Calu3 (cell line): ENCODE data around the gene RAD17. TPM values are rescaled to one million over a fixed set of nuclear protein-coding genes. Genes with fewer than 3 reads are reported as not detected.
"Not testable (repeated sequence)": the region's sequence is repeated elsewhere in the genome, so short reads cannot be mapped to it uniquely, and the experiment has no call there.

Experiments
- BruUV-seq: library from RNA; stranded (reverse); fragments of 400-500 nt; replicated peaks from 2 replicates; lab custom pipeline; 2021; lab: Mats Ljungman, UMichigan
- CTCF ChIA-PET: fragments of 300-600 bp; sonication (Branson Sonifier 250); formaldehyde crosslinking; loops from one replicate; lab custom pipeline; 2022; ENCODE audit warnings: antibody characterized with exemption; lab: Charles Lee
- DNase-seq: peaks from one replicate; pipeline ENCODE4 v3.0.0; 2022
- H3K27ac Mint-ChIP-seq: one replicate; pipeline ENCODE4 v1.8.0; 2022; ENCODE audit warnings: mixed read lengths; ENCODE audit not compliant: unreplicated experiment
- H3K27me3 Mint-ChIP-seq: one replicate; pipeline ENCODE4 v1.8.0; 2022; ENCODE audit warnings: mixed read lengths; ENCODE audit not compliant: unreplicated experiment
- H3K36me3 Mint-ChIP-seq: one replicate; pipeline ENCODE4 v1.8.0; 2022; ENCODE audit warnings: mild to moderate bottlenecking, moderate library complexity, mixed read lengths; ENCODE audit not compliant: insufficient read depth, unreplicated experiment
- H3K4me1 Mint-ChIP-seq: one replicate; pipeline ENCODE4 v1.8.0; 2022; ENCODE audit warnings: mild to moderate bottlenecking, low read depth, mixed read lengths; ENCODE audit not compliant: unreplicated experiment
- H3K4me3 Mint-ChIP-seq: one replicate; pipeline ENCODE4 v1.8.0; 2022; ENCODE audit warnings: mild to moderate bottlenecking, low read depth, moderate library complexity, mixed read lengths; ENCODE audit not compliant: unreplicated experiment
- H3K9me3 Mint-ChIP-seq: one replicate; pipeline ENCODE4 v1.8.0; 2022; ENCODE audit warnings: low read depth, mixed read lengths; ENCODE audit not compliant: unreplicated experiment
- intact Hi-C: fragments of 100-400 bp; cut with micrococcal nuclease; formaldehyde crosslinking; loops from one replicate; pipeline ENCODE4 v1.10.0; 2022; ENCODE audit not compliant: unreplicated experiment
- total RNA-seq: library from RNA; stranded (reverse); gene quantifications from 2 replicates; pipeline ENCODE4 v1.2.3, GENCODE V29; 2022
- TF ChIP-seq, protein P1 (sequence below): fragments of 200-600 bp; IDR thresholded peaks from one replicate; pipeline ENCODE4 v1.8.0; 2022; ENCODE audit warnings: antibody characterized with exemption; ENCODE audit not compliant: unreplicated experiment

RAD17 gene
- total RNA-seq, 1 experiment from 2014 or later, result 16.9 TPM

DNA sequence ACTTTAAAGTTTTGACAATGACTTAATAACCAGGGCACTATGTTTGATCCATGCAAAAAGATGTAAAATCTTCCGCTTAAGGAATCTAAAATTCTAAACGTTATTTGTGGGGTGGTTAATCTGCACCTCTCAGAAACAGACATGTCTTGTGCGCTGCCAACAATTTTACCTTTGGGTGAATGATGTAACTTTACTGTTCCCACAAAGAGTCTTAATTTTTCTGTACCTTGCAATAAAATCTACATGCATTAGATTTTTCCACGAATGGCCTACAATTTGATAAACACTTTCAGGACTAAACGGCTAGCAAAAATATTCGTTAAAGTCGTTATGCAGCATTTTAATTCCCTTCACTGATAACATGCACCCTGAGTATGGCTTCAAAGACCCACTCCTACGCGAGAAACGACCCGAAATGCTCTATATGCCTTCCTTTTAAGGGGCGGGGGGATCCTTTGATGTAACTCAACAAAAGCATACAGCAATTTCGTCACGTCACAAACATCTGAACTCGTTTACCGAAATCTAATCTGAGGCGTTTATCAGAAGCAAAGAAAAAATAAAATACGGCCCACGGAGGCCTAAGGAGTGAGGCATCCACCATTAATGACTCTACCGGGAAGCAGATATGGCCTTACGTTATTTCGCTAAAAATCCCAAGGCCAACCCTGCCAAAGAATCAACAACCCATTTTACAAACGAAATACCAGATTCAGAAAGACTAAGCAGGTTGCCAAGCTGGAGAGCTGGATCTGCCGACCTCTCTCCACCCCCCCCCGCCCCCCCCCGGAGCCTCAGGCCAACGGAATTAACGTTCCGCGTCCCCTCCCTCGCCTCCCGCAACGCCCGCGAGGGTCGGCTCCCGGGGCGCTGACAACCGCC lies 919 bp upstream of the RAD17 start:
- TSS peak; percentile 71 for BruUV-seq
- TF ChIP-seq, protein P1, sequence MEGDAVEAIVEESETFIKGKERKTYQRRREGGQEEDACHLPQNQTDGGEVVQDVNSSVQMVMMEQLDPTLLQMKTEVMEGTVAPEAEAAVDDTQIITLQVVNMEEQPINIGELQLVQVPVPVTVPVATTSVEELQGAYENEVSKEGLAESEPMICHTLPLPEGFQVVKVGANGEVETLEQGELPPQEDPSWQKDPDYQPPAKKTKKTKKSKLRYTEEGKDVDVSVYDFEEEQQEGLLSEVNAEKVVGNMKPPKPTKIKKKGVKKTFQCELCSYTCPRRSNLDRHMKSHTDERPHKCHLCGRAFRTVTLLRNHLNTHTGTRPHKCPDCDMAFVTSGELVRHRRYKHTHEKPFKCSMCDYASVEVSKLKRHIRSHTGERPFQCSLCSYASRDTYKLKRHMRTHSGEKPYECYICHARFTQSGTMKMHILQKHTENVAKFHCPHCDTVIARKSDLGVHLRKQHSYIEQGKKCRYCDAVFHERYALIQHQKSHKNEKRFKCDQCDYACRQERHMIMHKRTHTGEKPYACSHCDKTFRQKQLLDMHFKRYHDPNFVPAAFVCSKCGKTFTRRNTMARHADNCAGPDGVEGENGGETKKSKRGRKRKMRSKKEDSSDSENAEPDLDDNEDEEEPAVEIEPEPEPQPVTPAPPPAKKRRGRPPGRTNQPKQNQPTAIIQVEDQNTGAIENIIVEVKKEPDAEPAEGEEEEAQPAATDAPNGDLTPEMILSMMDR, result no peak
- DNase-seq, result peak; percentile 5
- Mint-ChIP-seq H3K36me3 (peaks cover 68% of the 10 kb centered on the region), H3K27ac (peak overlapping the region; percentile 96), H3K27me3 (no peaks in the 10 kb centered on the region), H3K4me3 (peak overlapping the region; percentile 84), H3K9me3 (no peaks in the 10 kb centered on the region), H3K4me1 (peaks cover 16% of the 10 kb centered on the region)
- intact Hi-C loops, result no loop called here
- CTCF ChIA-PET, result no interaction called here

DNA sequence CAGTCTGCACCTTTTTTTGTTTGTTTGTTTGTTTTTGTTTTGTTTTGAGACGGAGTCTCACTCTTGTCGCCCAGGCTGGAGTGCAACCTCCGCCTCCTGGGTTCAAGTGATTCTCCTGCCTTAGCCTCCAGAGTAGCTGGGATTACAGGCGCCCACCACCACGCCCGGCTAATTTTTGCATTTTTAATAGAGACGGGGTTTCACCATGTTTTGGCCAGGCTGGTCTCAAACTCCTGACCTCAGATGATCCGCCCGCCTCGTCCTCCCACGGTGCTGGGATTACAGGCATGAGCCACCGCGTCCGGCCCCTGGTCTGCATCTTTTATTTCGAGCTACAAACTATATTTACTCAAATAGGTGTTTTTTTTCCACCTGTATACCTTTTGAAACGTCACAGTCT lies 717 bp downstream of the RAD17 start:
- DNase-seq, CTCF ChIA-PET, H3K27me3 Mint-ChIP-seq, intact Hi-C loops, H3K9me3 Mint-ChIP-seq: not testable (repeated sequence)
- BruUV-seq, result TSS peak; percentile 55
- Mint-ChIP-seq H3K27ac (peak overlapping the region; percentile 96), H3K4me1 (peaks cover 16% of the 10 kb centered on the region), H3K4me3 (peak overlapping the region; percentile 84), H3K36me3 (peaks cover 55% of the 10 kb centered on the region)

DNA sequence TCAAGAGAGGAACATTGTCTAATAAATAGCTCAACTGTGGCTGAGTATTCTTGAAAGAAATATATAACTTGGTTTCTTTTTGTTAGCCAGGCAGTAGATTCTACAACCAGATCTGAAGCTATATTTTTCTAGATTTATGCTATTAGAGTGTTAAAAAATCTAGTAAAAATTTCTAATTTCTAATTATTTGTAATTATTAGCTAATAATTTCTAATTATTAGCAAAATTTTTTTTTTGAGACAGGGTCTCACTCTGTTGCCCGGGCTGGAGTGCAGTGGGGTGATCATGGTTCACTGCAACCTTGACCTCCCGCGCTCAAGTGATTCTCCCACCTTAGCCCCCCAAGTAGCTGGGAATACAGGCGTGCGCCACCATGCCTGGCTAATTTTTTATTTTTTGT lies 2.8 kb downstream of the RAD17 start:
- Mint-ChIP-seq H3K4me1 (peaks cover 9% of the 10 kb centered on the region), H3K9me3 (no peaks in the 10 kb centered on the region), H3K27ac (no peak overlapping the region), H3K36me3 (peaks cover 45% of the 10 kb centered on the region), H3K27me3 (no peaks in the 10 kb centered on the region), H3K4me3 (no peak overlapping the region)
- no TSS peak for BruUV-seq
- CTCF ChIA-PET, result no interaction called here
- intact Hi-C loops, result no loop called here
- DNase-seq, result no peak
- TF ChIP-seq, protein P1, result no peak

DNA sequence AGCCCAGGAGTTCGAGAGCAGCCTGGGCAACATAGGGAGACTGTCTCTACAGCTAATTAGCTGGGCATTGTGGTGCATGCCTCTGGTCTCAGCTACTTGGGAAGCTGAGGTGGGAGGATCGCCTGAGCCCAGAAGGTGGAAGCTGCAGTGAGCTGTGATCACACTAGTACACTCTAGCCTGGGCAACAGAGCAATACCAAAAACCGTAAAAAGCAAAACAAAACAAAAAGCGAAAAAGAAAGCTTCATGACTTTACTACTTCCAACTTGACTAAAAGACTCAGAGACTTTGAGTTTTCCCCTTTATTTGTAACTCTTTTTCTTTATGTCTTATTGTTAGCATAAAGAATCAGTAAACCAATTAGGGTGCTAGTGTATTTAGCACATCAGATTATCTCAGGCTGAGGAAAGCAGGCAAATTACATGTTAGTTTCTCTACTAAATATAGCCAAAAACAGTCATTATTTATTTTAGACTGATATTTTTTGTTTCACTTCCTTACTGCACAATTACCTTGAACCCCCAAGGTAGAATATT lies 5.4 kb downstream of the RAD17 start:
- Mint-ChIP-seq H3K4me3 (no peak overlapping the region), H3K27me3 (no peaks in the 10 kb centered on the region), H3K36me3 (peaks cover 20% of the 10 kb centered on the region), H3K27ac (no peak overlapping the region), H3K9me3 (no peaks in the 10 kb centered on the region), H3K4me1 (no peaks in the 10 kb centered on the region)
- TF ChIP-seq, protein P1, result no peak
- CTCF ChIA-PET, result no interaction called here
- no TSS peak for BruUV-seq
- intact Hi-C loops, result no loop called here
- no peak for DNase-seq

DNA sequence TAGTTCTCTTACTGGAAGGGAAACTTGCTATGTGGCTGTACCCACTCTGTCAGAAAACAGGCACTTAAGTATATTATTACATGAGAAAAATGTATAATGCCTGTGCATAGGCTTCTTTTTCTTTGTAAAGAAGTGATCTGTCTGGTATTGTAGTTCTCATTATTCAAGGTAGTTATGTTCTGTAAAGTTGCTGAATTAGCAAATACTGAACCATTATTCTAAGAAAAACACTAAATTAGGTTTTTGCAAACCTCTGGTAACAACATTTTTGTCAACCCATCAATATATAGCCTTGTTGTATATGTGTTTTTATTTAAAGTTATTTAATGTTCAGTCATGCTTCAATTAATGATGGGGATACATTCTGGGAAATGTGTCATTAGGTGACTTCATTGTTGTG lies 8.8 kb downstream of the RAD17 start:
- DNase-seq, result no peak
- H3K9me3 Mint-ChIP-seq, result no peaks in the 10 kb centered on the region
- BruUV-seq, result no TSS peak
- peaks cover 12% of the 10 kb centered on the region for H3K36me3 Mint-ChIP-seq
- TF ChIP-seq, protein P1, result no peak
- no peaks in the 10 kb centered on the region for H3K27me3 Mint-ChIP-seq
- no peak overlapping the region for H3K4me3 Mint-ChIP-seq
- intact Hi-C loops, result no loop called here
- no peaks in the 10 kb centered on the region for H3K4me1 Mint-ChIP-seq
- no peak overlapping the region for H3K27ac Mint-ChIP-seq
- CTCF ChIA-PET, result no interaction called here
